IPS-18c (cell line): ENCODE results near the gene TMCC2.
"Not testable (repeated sequence)": the region's sequence is repeated elsewhere in the genome, so short reads cannot be mapped to it uniquely, and the experiment has no call there.

Experiments
- H3K4me3 ChIP-seq: 2 replicates; pipeline ENCODE4 v1.7.0; 2013; ENCODE audit warnings: low read depth, mild to moderate bottlenecking, low read length, moderate library complexity; ENCODE audit not compliant: insufficient read depth
- H3K9me3 ChIP-seq: one replicate; pipeline ENCODE4 v1.6.1; 2013; ENCODE audit warnings: mild to moderate bottlenecking, low read length, moderate library complexity; ENCODE audit not compliant: control insufficient read depth, insufficient read depth

TMCC2 gene, protein sequence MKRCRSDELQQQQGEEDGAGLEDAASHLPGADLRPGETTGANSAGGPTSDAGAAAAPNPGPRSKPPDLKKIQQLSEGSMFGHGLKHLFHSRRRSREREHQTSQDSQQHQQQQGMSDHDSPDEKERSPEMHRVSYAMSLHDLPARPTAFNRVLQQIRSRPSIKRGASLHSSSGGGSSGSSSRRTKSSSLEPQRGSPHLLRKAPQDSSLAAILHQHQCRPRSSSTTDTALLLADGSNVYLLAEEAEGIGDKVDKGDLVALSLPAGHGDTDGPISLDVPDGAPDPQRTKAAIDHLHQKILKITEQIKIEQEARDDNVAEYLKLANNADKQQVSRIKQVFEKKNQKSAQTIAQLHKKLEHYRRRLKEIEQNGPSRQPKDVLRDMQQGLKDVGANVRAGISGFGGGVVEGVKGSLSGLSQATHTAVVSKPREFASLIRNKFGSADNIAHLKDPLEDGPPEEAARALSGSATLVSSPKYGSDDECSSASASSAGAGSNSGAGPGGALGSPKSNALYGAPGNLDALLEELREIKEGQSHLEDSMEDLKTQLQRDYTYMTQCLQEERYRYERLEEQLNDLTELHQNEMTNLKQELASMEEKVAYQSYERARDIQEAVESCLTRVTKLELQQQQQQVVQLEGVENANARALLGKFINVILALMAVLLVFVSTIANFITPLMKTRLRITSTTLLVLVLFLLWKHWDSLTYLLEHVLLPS

DNA sequence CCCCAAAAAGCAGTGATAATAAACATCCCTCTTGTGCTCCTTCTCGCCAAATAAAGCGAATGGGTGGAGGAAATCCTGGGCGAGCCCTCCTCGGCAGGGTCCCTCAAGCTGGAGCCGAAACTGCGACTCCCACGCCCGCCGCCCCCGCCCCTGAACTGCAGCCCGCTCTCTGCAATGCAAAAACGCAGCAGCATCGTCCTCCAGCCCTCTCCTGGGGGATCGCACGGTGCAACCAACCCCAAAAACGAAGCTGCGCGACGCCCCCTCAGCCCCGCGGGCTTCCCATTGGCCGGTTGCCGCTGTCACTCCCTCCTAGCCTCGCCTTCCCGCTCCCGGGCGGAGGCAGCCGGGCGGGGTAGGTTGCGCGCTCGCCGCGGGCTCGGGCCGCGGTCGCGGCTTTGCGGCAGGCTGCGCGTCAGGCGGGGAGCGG, at the start of gene TMCC2:
TMCC2 (plus strand) TSS at position 363 of the 430 bp plus-strand sequence. CDS start 619 bp downstream, outside the sequence.
- peak within 1 kb of the TSS; percentile 76 for H3K4me3 ChIP-seq
- no peaks in the 10 kb centered on the region for H3K9me3 ChIP-seq

DNA sequence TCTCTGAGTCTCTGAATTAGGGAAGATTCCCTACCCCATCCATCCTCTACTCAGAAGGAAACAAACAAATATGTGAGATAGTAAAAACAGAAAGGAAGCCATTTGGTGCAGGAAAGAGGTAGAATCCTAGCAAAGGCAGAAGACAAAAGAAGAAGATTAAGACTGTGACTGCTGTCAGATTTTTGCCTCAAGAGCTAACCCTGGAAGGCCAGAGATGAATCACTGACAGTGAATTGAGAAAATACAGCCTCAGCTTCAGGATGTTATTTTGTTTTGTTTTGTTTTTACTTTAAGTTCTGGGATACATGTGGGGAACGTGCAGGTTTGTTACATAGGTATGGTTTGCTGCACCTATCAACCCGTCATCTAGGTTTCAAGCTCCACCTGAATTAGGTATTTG, 47.9 kb upstream of the TMCC2 start:
- H3K4me3 ChIP-seq, result no peak overlapping the region
- no peaks in the 10 kb centered on the region for H3K9me3 ChIP-seq

DNA sequence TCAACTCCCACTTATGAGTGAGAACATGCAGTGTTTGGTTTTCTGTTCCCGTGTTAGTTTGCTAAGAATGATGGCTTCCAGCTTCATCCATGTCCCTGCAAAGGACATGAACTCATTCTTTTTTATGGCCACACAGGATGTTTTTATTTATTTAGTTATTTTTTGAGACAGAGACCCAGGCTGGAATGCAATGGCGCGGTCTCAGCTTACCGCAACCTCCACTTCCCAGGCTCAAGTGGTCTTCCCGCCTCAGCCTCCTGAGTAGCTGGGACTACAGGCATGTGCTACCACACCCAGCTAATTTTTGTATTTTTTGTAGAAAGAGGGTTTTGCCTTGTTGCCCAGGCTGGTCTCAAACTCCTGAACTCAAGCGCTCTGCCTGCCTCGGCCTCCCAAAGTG, 47.4 kb upstream of the TMCC2 start:
- not testable (repeated sequence) for H3K9me3 ChIP-seq, H3K4me3 ChIP-seq

DNA sequence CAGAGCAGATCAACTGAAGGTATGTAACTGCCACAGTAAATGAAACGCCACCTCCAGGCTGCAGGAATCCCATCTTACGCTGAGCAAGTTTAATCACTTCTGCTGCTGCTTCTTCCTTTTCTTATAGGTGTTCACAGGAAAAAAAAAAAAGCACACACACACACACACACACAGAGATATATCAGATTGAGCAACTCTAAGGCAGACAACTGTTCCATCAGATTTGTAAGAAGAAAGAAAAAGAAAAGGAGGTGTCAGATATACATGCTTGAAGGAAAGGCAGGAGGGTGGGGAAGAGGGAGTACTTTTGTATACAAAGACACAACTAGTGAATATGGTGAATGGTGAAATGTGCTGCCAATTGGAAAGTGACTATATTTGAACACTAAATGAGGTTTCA, 44.8 kb upstream of the TMCC2 start:
- no peaks in the 10 kb centered on the region for H3K9me3 ChIP-seq
- no peak overlapping the region for H3K4me3 ChIP-seq

DNA sequence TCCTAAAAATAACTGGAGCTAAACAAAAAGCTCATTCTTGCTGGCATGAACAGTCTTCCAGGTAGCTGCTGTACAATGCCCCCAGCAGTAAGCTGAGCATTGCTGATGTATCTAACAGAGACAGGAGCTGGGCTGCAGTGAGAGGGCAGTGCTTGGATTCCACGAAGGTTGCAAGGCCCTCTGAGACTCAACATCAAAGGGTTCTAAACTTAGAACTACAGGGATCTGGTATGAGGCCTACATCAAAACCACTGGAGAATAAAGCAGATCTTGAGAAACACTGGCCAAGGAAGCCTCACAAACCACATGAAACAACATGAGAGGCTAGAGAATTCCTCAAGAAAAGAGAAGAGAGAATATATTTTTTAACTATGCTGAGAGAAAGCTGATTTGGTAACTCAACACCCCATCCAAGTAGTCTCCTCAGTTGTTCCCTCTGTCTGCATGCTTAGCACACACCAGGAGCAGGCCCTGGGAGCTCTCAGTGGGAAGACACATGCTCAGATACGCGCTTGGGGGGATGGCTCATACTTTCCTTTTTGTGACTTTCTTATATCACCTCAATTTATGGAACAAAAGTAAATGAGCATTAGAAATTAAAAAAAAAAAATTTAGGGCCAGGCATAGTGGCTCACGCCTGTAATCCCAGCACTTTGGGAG, 43.9 kb upstream of the TMCC2 start:
- Histone ChIP-seq H3K9me3 (no peaks in the 10 kb centered on the region), H3K4me3 (no peak overlapping the region)

DNA sequence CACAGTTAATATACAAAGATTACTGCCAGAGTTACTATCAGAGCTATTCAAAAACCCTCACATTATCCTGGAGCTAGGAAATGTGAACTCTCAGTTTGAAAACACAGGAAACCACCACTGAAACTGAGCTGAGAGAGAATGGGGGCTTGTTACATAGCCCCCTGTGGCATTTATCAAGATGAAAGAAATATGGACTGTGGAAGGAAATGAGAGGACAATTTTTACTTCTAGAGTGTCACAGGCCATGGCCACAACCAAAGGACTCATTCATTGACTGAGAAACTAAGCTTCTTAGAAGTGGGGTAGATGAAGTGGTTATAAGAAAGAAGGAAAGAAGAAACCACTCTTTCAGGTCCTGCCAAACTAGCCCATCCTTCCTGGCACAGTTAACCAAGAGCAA, 41.6 kb upstream of the TMCC2 start:
- H3K9me3 ChIP-seq, result no peaks in the 10 kb centered on the region

DNA sequence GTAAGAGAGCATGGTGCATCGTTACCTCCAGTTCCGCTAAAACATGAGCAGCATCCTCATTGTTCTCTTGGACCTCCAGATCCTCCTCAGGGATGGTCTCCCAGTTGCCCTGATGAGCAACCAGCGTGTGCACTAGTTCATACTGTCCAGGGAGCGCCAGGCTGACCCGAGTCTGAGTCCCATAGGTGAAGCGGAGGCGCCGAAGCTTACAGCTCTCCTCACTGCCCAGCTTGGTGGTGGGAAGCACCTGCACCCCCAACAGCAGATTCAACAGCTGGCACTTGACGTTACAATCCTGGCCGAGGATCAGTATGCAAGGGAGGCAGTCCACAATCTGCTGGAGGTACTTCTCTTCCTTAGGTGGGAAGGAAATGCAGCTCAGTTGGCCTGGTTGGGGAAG, 40.3 kb upstream of the TMCC2 start:
- no peak overlapping the region for H3K4me3 ChIP-seq
- H3K9me3 ChIP-seq, result no peaks in the 10 kb centered on the region

More for the DNA sequence above, 41.6 kb upstream of the TMCC2 start:
- no peak overlapping the region for H3K4me3 ChIP-seq

DNA sequence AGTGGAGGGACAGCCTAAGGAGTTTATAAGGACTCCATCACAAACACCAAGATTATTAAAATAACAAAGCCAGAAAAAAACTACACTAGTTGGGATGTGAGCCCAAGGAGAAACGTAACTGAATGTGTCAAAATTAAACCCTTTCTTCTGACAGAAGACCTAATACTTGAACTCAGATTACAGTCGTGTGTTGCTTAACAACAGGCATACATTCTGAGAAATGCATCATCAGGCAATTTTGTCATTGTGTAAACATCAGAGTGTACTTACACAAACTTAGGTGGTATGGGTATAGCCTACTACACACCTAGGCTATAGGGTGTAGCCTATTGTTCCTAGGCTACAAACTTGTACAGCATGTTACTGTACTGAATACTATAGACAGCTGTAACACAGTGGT, 39.6 kb upstream of the TMCC2 start:
- no peak overlapping the region for H3K4me3 ChIP-seq
- no peaks in the 10 kb centered on the region for H3K9me3 ChIP-seq

DNA sequence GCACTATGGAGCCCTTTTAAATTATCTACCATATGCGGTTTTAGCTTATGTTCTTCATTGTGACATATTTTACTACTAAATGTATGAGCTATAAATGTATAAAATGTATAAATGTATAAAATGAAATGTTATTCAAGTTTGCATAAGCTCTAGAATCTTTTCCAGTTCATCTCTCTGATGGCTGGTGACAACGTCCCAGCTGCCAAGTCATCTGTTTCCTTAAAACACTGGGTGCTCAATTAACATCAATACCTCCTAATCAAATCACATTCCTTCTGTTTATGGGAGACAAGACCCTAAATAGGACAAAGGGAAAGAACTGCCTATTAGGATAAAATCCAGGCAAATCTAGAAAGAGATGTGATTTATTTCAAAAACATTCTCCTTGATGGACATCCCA, 39.1 kb upstream of the TMCC2 start:
- Histone ChIP-seq H3K4me3 (no peak overlapping the region), H3K9me3 (no peaks in the 10 kb centered on the region)

DNA sequence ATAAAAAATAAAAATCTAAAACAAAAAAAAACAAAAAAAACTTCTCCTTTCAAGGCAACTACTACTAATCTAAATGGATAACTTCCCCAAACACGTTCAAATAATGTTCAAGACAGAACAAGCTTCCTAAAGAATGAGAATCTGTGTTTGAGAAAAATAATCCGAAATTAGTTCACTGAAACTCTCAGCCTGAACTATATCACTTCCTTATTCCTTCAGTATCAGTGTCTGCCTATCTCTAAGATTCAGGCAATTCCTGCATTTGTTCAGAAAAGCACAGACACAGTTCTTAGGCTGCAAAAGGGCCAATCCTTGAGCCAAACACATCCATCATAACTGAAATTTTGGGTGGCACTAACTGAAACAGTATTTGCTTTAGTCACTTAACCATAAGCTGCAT, 38.6 kb upstream of the TMCC2 start:
- no peak overlapping the region for H3K4me3 ChIP-seq
- no peaks in the 10 kb centered on the region for H3K9me3 ChIP-seq

DNA sequence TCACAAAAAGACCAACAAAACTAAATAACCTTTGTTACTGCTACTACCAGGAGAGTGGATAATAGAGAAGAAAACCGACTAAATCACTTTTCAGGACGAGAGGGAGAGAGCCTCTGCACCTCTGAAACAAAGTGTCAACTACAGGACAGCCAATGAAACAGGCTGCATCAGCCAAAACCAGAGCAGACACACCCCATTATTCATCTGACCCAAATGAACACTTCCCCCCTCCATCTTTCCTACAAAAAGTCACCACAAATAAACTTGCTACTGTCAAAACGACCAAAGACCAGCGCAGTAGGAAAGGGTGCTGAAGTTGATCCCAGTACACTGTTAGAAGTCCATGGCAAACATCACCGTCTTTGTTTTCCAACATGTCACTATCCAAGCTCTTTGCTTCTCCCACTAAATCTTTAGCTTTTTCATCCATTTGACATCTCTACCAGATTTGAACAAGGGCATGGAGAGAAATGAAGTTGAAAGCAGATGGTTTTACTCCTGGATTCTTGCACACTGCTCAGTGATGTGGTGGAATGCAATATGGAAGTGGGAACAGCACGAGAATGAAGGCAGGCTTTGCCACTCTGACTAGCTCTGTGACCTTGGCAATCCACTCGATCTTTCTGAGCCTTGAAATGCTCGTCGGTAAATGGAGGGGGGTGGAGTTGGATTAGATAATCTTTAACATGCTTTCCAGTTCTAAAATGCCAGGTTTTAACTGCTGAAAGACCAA, 36.7 kb upstream of the TMCC2 start:
- H3K4me3 ChIP-seq, result no peak overlapping the region
- H3K9me3 ChIP-seq, result no peaks in the 10 kb centered on the region

DNA sequence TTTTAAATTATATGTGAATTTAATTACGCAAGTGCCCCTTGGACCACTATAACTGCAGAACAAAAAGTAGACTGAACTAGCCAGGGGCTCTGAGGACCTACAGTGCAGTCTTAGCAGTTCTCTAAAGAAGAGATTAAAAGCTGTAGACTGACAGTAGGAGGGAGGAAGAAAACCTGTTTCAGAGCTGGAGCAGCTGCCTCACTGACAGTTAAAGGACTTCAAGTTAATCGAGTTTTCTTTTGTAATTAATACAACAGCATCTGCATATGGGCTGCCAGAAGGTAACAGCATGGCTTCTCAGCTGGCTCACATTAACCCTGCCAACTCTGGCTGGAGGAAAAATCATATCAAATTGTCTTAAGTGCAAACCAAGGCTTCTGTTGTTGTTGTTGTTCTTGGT, 36.1 kb upstream of the TMCC2 start:
- Histone ChIP-seq H3K9me3 (no peaks in the 10 kb centered on the region), H3K4me3 (no peak overlapping the region)

DNA sequence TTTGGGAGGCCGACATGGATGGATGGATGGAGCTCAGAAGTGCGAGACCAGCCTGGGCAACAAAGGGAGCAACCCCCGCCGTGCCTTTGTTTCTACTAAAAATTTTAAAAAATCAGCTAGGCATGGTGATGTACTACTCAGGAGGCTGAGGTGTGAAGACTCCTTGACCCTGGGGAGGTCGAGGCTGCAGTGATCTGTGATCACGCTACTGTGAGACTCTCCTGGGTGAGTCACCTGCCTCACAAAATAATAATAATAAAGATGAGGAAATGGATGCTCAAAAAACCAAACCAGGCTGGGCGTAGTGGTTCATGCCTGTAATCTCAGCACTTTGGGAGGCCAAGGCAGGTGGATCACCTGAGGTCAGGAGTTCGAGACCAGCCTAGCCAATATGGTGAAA, 35.5 kb upstream of the TMCC2 start:
- Histone ChIP-seq H3K9me3 (no peaks in the 10 kb centered on the region), H3K4me3 (no peak overlapping the region)

DNA sequence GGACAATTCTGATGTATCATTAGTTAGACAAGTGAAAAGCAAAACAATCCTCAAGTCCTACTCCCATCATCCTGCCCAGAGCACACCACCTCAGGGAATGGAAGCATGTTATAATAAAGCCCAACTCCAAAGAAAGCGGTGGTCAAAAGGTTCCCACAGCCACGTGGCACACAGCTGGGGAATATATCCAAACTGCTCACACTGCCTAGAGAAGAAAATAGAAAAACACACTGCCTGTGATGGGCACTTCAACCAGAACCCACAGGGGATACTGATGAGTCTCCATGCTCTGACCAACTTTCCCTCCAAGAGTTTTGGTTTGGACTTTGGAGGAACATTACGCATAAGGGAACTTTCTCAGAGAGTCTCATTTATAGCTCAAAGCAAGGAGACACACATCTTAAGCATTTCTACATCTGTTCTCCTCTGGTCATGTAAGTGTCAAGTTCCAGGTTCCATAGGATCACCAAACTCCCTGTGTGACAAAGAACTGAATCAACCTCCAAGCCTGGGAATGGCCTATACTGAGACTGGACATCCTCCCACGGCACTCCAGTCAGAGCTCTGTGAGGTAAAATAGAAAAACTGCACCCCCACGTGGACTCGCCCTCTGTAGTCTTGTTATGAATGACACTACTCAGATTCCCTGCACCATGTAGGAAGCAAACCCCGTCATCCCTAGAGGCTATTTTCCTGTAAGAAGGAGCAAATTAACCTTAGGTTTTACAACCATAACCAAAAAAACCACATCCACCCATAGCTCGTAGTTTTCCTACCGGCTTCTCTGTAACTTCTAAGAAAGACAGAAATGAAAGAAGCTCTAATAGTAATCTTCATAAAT, 28.4 kb upstream of the TMCC2 start:
- H3K4me3 ChIP-seq, result no peak overlapping the region
- H3K9me3 ChIP-seq, result no peaks in the 10 kb centered on the region

DNA sequence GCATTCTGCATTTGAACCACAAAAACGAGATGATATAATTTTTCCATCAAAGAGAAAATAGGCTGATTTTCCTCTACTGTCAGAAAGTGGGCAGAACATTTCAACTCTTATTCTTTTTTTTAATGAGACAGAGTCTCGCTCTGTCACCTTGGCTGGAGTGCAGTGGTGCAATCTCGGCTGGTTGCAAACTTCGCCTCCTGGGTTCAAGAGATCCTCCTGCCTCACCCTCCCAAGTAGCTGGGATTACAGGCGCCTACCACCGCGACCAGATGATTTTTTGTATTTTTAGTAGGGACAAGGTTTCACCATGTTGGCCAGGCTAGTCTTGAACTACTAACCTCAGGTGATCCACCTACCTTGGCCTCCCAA, 27.8 kb upstream of the TMCC2 start:
- no peaks in the 10 kb centered on the region for H3K9me3 ChIP-seq
- H3K4me3 ChIP-seq, result no peak overlapping the region

DNA sequence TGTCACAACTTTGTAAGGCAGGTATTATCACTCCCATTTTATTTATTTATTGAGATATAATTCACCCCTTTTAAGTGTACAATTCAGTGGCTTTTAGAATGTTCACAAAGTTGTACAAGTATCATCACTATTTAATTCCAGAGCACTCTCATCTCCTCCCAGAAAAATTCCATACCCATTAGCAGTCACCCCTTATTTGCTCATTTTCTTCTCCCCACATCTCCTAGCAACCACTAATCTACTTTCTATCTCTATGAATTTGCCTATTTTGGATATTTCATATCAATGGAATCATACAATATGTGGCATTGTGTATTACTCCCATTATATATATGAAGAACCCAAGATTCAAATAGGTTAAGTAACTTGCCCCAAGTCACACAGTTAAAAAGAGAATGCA, 23.2 kb upstream of the TMCC2 start:
- Histone ChIP-seq H3K9me3 (no peaks in the 10 kb centered on the region), H3K4me3 (no peak overlapping the region)

DNA sequence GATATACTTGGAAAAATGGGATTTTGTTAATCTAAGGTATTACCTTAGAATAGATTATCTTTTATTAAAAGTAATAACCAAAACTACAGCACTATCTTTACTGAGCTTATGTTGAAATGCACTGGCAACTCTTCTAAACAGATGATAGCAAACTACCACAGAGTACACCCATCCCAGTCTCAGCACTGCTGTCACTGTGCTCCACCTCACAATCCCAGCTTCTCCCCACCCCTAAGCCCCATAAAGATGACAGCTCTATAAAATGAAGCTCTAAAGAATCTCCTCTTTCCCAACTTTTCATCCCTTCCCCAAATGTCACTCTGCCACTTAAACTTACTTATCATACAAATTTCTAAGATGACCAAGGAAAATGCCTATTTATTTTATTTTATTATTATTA, 22.7 kb upstream of the TMCC2 start:
- Histone ChIP-seq H3K9me3 (no peaks in the 10 kb centered on the region), H3K4me3 (no peak overlapping the region)
